GM19238 (cell line): Measurements from ENCODE around the gene SUCLG1.
"Not testable (repeated sequence)": the region's sequence is repeated elsewhere in the genome, so short reads cannot be mapped to it uniquely, and the experiment has no call there.

Experiments
- DNase-seq: peaks from one replicate; pipeline ENCODE4 v3.0.0; 2011; ENCODE audit warnings: low spot score; ENCODE audit not compliant: insufficient read length

The SUCLG1 gene

DNA sequence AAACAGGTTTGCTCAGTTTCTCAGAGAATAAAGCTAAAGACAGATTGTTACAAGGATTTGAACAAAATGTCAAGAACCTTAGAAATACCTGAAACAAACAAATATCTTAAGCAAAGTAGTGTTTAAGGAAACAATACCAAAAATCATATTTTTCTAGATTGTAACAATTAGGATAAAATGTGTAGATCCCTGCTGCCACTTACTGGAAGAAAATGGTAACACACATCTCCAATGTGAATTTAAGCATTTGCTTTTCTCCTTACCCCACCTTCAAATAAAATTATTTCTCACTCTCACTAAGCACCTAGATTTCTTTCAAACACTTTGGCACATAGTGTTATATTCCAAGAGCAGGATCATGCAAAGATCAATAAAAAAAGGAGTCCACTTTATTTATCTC, 34.9 kb downstream of the SUCLG1 start:
- DNase-seq = no peak

DNA sequence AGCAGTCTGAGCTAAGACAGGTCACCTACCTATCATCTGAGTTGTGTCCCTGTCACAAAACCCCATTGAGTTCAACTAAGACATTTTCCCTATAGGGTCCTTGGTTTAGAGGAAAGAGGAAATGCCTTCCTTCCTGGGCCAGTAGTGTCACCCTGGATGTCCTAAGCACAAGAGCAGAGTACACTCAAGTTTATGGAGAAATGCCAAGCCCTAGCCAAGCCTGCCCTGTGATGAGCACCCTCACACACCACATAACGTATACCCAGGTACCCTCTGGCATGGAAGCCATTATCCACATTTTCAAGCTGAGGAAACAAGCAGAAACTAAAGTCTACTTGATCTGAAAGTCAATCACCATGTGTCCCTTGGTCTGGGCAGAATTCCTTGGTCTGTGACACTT, 37.3 kb downstream of the SUCLG1 start:
- no peak for DNase-seq

DNA sequence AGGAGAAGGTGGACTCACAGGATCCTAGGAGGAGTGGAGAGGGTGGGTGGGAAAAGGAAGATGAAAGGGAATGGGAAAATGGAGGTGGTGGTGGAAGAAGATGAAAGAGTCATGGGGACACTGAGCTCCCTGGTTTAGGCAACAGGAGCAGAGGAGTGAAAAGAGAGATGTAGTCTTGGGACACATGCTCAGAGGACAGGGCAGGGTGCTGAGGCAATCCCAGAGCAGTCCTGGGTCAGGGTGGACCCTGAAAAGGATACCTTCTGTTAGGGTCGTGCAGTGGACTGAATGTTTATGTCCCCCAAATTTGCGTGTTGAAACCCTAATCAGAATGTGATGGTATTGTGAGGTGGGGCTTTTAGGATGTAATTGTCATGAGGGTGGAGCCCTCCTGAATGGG, 37.9 kb downstream of the SUCLG1 start:
- DNase-seq = no peak

DNA sequence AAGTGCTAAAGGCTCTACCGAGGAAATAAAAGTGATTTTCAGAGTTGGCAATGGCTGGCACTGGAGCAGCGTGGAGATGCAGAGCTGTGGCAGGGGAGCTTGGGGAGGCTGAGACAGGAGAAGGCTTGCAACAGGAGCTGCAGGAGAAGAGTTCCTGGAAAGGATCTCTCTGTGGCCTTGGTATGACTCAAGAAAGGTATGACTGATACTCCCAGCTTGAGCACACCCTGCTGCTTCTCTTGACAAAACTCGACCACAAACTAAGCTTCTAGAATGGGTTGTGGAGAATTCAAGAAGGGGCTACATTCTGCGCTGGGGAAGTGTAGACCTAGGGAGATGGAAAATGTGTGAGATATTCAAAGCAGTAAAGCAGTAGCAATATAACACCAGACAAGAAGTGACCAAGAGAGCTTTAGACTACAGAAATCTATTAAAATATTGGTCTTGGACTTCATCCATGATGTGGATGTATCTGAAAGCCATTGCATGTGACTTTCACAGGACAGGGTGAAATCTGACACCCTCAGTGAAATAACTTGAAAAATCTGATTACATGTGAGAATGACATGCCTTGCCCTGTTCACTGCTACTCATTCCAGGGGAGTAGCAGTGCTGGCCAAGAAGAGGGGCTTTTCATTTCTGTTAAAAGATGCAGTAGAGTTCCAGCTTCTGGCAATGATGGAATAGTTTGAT, 41.5 kb downstream of the SUCLG1 start:
- no peak for DNase-seq

DNA sequence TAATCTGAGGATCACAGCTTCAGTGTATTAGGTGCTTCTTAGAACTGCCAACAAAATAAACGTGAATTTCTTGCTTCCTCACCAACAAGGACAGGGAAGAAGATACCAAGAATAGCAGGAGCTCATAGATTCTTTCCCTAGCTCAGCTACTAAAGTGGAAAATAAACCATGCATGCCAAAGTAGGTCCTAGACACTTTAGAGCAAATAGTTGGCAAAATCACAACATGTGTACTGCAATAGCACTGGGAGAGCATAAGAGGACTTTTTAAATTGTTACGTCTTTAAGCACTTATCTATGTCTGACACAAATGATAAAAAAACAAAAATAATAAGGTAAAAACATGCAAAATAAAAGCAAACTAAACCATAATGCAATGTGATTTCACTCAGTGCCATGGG, 49.5 kb downstream of the SUCLG1 start:
- no peak for DNase-seq

DNA sequence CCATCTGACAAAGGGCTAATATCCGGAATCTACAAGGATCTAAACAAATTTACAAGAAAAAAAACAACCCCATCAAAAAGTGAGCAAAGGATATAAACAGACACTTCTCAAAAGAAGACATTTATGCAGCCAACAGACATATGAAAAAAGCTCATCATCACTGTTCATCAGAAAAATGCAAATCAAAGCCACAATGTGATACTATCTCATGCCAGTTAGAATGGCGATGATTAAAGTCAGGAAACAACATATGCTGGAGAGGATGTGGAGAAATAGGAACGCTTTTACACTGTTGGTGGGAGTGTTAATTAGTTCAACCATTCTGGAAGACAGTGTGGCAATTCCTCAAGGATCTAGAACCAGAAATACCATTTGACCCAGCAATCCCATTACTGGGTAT, 57.0 kb downstream of the SUCLG1 start:
- not testable (repeated sequence) for DNase-seq

DNA sequence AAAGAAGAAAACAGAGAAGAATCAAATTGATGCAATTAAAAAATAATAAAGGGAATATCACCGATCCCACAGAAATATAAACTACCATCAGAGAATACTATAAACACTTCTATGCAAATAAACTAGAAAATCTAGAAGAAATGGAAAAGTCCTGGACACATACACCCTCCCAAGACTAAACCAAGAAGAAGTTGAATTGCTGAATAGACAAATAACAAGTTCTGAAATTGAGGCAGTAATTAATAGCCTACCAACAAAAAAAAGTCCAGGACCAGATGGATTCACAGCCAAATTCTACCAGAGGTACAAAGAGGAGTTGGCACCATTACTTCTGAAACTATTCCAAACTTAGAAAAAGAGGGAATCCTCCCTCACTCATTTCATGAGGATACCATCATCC, 59.2 kb downstream of the SUCLG1 start:
- DNase-seq = not testable (repeated sequence)

DNA sequence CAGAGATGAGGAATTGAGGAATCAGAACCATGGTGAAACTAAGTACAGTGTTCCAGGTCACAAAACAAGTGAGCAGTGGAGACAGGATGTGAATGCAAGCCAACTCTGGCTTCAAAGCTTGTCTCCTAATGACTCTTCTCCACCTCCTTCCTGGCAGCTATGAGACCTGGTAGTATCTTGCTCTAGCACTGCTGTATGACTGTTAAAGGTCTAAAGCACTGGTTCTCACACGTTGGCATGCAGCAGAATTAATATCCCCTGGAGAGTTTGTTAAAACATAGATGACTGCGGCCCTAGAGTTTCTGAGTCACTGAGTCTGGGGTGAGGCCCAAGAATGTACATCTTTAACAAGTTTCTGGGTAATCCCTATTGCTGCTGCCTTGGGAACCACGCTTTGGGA, 63.3 kb downstream of the SUCLG1 start:
- no peak for DNase-seq

DNA sequence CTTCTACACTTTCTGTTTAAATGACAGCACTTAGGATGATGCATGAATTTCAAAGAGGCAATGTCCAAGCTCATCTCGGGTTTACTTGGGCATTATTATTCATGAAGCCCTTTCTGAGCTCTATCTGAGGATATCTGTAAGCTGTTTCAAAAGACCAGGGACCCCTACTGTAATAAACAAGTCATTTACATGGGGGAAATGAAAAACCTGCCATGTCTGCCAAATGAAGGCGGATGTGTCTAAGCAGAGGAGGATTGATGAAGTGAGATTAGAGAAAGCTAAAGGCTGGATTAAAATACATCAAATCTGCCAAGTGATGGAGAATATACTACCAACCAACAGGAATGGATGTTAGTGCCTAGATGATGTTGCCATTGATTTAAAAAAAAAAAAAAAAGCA, 64.5 kb downstream of the SUCLG1 start:
- DNase-seq = no peak

DNA sequence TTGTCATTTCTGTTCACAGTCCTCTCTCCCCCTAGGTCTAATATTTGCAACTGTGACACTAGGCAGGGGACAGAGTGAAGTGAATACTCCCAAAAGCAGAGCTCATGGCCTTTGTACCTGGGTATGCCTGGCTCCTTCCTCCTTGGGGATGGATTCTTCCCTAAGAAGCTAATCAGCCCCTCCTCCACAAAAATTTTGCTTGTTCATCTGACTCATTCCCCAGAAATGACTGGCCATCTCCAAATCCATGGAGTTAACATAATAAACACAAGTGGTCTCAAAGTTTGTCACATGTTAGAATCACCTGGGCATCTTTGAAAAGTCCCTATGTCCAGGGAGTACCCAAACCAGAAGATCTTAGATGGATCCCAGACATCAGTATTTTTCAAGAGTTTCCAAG, 65.3 kb downstream of the SUCLG1 start:
- DNase-seq = no peak

DNA sequence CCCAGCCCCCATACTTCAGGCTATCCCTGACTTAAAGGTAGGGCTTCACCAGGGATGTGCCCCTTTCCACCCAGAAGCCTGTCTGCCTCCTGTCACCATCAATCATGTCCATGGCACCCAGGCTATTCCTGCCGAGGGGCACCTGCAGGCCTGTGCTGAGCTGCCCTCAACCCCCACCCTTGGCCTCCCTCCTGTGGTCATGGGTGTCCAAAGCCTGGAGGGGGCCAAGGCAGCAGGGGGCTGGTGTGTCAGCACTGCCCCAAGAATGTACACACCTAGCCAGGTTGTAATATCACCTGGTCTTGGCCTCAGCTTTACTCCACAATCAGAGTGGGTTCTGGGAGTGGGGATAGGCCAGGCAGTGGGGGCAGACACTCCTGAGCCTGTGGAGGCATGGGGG, 69.3 kb downstream of the SUCLG1 start:
- no peak for DNase-seq

DNA sequence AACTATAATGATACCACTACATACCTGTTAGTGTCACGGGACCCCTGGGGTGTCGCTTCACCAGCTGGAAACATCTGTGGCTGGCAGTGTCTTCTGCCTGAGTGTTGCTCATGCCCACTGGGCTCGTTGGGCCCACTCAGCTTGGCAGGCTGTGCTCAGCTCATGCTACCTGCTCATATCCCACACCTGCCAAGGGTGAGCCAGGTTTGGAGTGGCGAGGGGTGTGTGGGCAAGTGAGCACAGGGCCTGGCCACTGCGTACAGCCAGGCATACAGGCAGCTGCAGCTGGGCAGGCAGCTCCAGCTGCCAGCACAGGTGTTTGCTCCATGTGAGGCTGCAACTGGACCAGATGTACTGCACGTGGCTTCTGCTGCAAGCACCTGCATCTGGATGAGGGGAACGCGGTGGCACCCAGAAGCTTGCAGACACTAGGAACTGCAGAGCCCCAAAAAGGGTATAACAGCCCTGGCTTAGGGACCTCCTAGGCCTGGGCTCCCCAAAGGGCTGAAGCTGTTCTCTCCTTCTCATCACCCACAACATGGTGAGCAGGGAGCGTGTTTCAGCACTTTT, 70.1 kb downstream of the SUCLG1 start:
- no peak for DNase-seq

DNA sequence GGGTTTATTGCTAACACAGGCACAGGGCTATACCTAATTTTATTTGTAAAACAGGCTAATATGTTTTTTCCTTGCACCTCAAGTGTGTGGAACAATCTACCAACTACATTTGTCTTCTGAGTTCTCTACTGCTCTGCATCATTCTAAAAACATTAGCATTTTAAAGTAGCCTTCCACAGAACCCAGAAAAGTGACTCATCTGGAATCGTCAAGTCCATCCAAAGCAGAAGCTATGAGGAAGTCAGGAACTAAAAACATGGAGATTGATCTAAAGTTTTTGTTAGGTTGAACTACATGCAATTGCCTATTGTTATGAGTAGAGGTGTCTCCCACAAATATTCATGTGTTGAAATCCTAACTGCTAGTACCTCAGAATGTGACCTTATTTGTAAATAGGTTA, 70.9 kb downstream of the SUCLG1 start:
- DNase-seq = no peak

DNA sequence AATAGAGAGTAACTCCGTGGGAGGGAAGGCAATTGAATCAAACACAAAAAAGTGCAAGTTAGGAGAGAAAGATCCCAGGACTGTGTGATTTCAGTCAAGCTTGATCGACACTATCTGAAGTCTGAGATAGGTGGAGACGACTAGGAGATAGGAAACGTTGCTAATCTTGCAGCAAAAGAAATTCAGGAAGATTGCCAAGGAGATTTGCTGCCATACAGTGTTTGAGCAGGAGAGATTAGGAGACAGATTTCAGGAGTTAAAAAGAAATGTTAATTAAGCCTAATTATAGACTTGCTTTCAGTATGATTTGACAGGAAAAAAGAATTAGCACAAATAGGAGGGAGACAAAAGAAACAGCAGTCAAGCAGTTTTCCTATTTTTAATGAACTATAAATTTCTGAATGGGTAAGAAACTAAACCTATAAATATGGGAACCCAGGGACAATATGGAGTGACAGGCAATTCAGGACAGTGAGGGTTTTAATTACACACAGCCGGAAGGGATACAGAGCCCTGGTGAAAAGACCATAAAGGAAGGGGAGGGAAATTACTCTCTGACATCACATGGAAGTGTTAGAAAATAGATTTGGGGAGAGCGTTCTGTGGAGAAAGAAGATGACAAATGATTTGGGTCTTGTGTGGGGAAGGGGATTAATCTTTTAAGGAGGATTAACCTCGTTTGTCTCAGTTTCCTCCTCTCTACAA, 72.6 kb downstream of the SUCLG1 start:
- DNase-seq = no peak

DNA sequence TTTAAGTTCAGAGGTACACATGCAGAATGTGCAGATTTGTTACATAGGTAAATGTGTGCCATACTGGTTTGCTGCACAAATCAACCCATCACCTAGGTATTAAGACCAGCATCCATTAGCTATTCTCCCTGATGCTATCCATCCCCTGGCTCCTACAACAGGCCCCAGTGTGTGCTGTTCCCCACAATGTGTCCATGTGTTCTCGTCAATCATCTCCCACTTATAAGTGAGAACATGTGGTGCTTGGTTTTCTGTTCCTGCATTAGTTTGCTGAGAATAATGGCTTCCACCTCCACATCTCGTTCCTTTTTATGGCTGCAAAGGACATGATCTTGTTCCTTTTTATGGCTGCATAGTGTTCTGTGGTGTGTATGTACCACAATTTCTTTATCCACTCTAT, 75.8 kb downstream of the SUCLG1 start:
- no peak for DNase-seq

DNA sequence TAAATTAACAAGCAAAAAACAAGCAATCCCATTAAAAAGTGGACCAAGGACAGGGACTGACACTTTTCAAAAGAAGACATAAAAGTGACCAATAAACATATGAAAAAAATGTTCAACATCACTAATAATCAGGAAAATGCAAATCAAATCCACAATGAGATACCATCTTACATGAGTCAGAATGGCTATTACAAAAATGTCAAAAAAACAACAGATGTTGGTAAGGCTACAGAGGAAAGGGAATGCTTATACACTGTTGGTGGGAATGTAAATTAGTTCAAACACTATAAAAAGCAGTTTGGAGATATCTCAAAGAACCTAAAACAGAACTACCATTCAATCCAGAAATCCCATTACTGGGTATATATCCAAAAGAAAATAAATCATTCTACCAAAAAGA, 78.2 kb downstream of the SUCLG1 start:
- no peak for DNase-seq

DNA sequence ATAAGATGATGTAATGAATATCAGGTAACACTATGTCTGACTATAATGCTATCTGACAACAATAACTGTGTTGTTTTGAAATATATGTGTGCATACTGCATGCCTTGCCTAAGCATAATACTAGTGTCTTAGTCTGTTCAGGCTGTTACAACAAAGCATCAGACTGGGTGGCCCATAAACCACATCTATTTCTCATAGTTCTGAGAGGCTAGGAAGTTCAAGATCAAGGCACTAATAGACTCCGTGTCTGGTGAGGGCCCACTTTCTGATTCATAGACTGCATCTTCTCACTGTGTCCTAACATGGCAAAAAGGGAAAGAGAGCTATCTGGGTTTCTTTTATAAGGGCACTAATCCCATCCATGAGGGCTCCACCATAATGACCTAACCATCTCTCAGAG, 80.1 kb downstream of the SUCLG1 start:
- DNase-seq = no peak

DNA sequence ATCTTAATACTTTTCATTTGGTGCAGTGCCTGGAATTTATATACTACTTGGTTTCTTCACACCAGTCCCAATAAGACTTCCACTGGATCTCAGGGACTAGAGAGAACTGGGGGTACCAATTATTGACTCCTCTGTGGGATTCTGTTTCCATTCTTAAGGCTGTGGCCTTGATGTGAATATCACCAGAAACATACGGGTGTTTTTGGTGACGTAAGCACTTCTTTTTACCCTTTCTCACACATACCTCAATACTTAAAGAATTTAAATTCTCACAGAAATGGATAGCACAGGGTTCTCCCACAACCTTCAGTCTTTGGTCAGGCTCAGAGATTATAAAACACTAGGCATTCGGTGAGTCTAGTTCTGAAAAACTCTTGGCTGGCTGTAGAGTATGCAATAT, 84.1 kb downstream of the SUCLG1 start:
- DNase-seq = no peak

DNA sequence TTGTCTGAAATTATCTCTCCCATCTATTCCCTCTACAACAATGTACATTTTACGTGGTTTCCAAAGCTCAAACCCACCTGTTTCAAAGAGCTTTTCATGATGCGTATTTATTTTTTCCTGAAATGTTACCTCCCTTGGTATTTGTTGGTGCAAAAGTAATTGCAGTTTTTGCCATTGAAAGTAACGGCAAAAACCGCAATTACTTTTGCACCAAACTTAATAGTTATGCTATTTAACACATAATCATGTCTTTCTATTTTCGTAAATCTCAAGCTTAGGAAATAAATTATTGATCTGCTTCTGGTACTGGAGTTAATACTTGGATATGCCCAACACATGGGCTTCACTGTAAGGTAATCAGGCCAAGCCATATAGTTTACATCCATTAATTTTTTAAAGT, 85.2 kb downstream of the SUCLG1 start:
- DNase-seq = no peak
